Liver (tissue), 9 donors: Measurements from ENCODE around the gene LSM5. TPM values are rescaled to one million over a fixed set of nuclear protein-coding genes. Genes with fewer than 3 reads are reported as not detected.

Experiments used
- DNase-seq: peaks from one replicate; pipeline ENCODE4 v3.0.0-alpha.2; 2017; ENCODE audit warnings: low spot score
- H3K27ac ChIP-seq, 2 donors: one replicate each; pipeline ENCODE4 v1.7.0; 2013; ENCODE audit warnings: inconsistent platforms in 2 of 2, low read length in 2 of 2, control low read depth in 1 of 2, low read depth in 1 of 2, mild to moderate bottlenecking in 1 of 2
- H3K27me3 ChIP-seq, 4 donors: one replicate each; pipeline versions ENCODE4 v1.6.1 to v1.7.0; 2013; ENCODE audit warnings: low read length in 3 of 4, inconsistent platforms in 1 of 4, mild to moderate bottlenecking in 1 of 4, moderate library complexity in 1 of 4; ENCODE audit not compliant: control insufficient read depth in 4 of 4, insufficient read depth in 4 of 4
- H3K36me3 ChIP-seq, 4 donors: one replicate each; pipeline versions ENCODE4 v1.6.1 to v1.7.0; 2013; ENCODE audit warnings: low read length in 3 of 4, mild to moderate bottlenecking in 3 of 4, low read depth in 1 of 4, moderate library complexity in 1 of 4; ENCODE audit not compliant: control insufficient read depth in 4 of 4, insufficient read depth in 3 of 4
- H3K4me1 ChIP-seq, 4 donors: one replicate each; pipeline versions ENCODE4 v1.6.1 to v1.7.0; 2013; ENCODE audit warnings: low read length in 3 of 4, mild to moderate bottlenecking in 3 of 4, moderate library complexity in 1 of 4; ENCODE audit not compliant: control insufficient read depth in 4 of 4, insufficient read depth in 4 of 4
- H3K4me3 ChIP-seq, 3 donors: one replicate each; pipeline versions ENCODE4 v1.6.1 to v1.7.0; 2013; ENCODE audit warnings: low read length in 3 of 3, control low read depth in 1 of 3, low read depth in 1 of 3, mild to moderate bottlenecking in 1 of 3
- H3K9ac ChIP-seq, 2 donors: one replicate each; pipeline ENCODE4 v1.7.0; 2013; ENCODE audit warnings: low read length in 2 of 2, mild to moderate bottlenecking in 2 of 2, moderate library complexity in 2 of 2, control low read depth in 1 of 2, low read depth in 1 of 2
- H3K9me3 ChIP-seq, 4 donors: one replicate each; pipeline versions ENCODE4 v1.6.1 to v1.7.0; 2013; ENCODE audit warnings: low read length in 3 of 4; ENCODE audit not compliant: control insufficient read depth in 4 of 4
- EGR1 ChIP-seq, 2 donors: IDR thresholded peaks; 2 replicates each; pipeline ENCODE4 v1.6.1; 2016 to 2018; ENCODE audit warnings: antibody characterized with exemption in 2 of 2, low read depth in 2 of 2
- FOXA1 ChIP-seq: IDR thresholded peaks from 2 replicates; pipeline ENCODE4 v1.6.1; 2016; ENCODE audit warnings: antibody characterized with exemption
- FOXA2 ChIP-seq: IDR thresholded peaks from 2 replicates; pipeline ENCODE4 v1.6.1; 2016; ENCODE audit warnings: antibody characterized with exemption
- HNF4A ChIP-seq, 2 donors: conservative IDR thresholded peaks; 2 replicates each; pipeline ENCODE4 v1.6.1; 2016; ENCODE audit warnings: antibody characterized with exemption in 2 of 2, mild to moderate bottlenecking in 2 of 2
- JUND ChIP-seq, 2 donors: IDR thresholded peaks; 2 replicates each; pipeline ENCODE4 v1.6.1; 2016; ENCODE audit warnings: antibody characterized with exemption in 2 of 2
- NR2F2 ChIP-seq: IDR thresholded peaks from 2 replicates; pipeline ENCODE4 v1.6.1; 2016; ENCODE audit warnings: antibody characterized with exemption
- RAD21 ChIP-seq, 2 donors: IDR thresholded peaks; 2 replicates each; pipeline ENCODE4 v1.6.1; 2016; ENCODE audit warnings: antibody characterized with exemption in 2 of 2, mild to moderate bottlenecking in 2 of 2
- RXRA ChIP-seq, 2 donors: IDR thresholded peaks; 2 replicates each; pipeline ENCODE4 v1.6.1; 2017 to 2018; ENCODE audit warnings: antibody characterized with exemption in 2 of 2, mild to moderate bottlenecking in 1 of 2
- SP1 ChIP-seq: IDR thresholded peaks from 2 replicates; pipeline ENCODE4 v1.6.1; 2018; ENCODE audit warnings: antibody characterized with exemption, mild to moderate bottlenecking
- YY1 ChIP-seq: IDR thresholded peaks from 2 replicates; pipeline ENCODE4 v1.6.1; 2016; ENCODE audit warnings: antibody characterized with exemption, mild to moderate bottlenecking
- WGBS: extraction: QIAGEN DNeasy Blood & Tissue Kit; methylation state at CpG from one replicate; pipeline ENCODE4 v1.1.7; 2013; 5-methylcytosine and 5-hydroxymethylcytosine counted together
- polyA plus RNA-seq, 2 donors: library from polyadenylated mRNA; stranded (reverse) in 1 of 2; unstranded in 1 of 2; fragments of 200-250 nt in 1 of 2; fragments of >200 nt in 1 of 2; fragmentation: Nextera tagmentation in 1 of 2; extraction: Ambion mirVana in 1 of 2; gene quantifications; one replicate each; pipeline versions ENCODE4 v1.2.1 to v1.2.3, GENCODE V29; 2013 to 2015
- total RNA-seq, 2 donors: library from RNA; depleted of rRNA; stranded (reverse); fragments of >200 nt; gene quantifications; one replicate each; pipeline ENCODE4 v1.2.3, GENCODE V29; 2014
- TF ChIP-seq, protein P1 (sequence below): IDR thresholded peaks from 2 replicates; pipeline ENCODE4 v1.6.1; 2016; ENCODE audit warnings: antibody characterized with exemption, mild to moderate bottlenecking
- TF ChIP-seq, protein P2 (sequence below): IDR thresholded peaks from 2 replicates; pipeline ENCODE4 v1.6.1; 2016; ENCODE audit warnings: antibody characterized with exemption
- TF ChIP-seq, protein P3 (sequence below): IDR thresholded peaks from 2 replicates; pipeline ENCODE4 v1.6.1; 2016; ENCODE audit warnings: antibody characterized with exemption
- TF ChIP-seq, protein P4 (sequence below): fragments of 150-350 bp; IDR thresholded peaks from 2 replicates; pipeline ENCODE4 v1.5.1; 2017; ENCODE audit warnings: improper control_type of control experiment, low read depth, low read length; ENCODE audit not compliant: missing input control
- TF ChIP-seq, protein P5 (sequence below): IDR thresholded peaks from 2 replicates; pipeline ENCODE4 v1.6.1; 2016; ENCODE audit warnings: antibody characterized with exemption
- donor health status: healthy.
- donor health status: healthy.
- donor health status: healthy.
- donor health status: healthy.
- donor health status: healthy.

LSM5 gene
- total and polyA plus RNA-seq, 4 donors, result 6.0 to 74.1 (median 25.8) TPM

DNA sequence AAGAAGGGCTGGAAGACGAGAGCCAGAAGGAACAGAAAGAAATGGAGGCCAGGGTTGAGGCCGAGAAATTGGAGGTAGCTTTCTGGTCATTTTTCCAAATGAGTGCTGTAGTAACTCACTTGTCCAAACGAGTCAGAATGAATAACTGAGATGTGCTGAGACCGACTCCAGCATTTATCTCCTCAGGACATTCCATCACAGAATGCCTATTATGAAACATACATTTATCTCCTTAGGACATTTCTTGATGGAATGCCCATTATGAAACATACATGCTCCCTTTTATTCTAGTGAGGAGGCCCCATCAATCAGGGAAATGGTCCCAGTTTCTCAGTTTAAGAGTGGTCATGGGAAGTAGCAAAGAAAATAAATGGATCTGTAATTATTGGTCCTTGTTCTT is 21.6 kb upstream of the LSM5 start:
- Histone ChIP-seq H3K36me3 (no peaks in the 10 kb centered on the region), H3K9me3 (no peaks in the 10 kb centered on the region), H3K27ac (no peak overlapping the region), H3K27me3 (no peaks in the 10 kb centered on the region), H3K9ac (no peak overlapping the region), H3K4me3 (no peak overlapping the region), H3K4me1 (peaks cover 0 to 2% (median 0%) of the 10 kb centered on the region in 4 donors)
- 94% methylated on average over 4 of the region's 4 CpGs for WGBS
- DNase-seq, result no peak
- TF ChIP-seq RXRA (IDR thresholded peaks at IDR 0.05) (no peak), SP1 (no peak)
- TF ChIP-seq, protein P1, sequence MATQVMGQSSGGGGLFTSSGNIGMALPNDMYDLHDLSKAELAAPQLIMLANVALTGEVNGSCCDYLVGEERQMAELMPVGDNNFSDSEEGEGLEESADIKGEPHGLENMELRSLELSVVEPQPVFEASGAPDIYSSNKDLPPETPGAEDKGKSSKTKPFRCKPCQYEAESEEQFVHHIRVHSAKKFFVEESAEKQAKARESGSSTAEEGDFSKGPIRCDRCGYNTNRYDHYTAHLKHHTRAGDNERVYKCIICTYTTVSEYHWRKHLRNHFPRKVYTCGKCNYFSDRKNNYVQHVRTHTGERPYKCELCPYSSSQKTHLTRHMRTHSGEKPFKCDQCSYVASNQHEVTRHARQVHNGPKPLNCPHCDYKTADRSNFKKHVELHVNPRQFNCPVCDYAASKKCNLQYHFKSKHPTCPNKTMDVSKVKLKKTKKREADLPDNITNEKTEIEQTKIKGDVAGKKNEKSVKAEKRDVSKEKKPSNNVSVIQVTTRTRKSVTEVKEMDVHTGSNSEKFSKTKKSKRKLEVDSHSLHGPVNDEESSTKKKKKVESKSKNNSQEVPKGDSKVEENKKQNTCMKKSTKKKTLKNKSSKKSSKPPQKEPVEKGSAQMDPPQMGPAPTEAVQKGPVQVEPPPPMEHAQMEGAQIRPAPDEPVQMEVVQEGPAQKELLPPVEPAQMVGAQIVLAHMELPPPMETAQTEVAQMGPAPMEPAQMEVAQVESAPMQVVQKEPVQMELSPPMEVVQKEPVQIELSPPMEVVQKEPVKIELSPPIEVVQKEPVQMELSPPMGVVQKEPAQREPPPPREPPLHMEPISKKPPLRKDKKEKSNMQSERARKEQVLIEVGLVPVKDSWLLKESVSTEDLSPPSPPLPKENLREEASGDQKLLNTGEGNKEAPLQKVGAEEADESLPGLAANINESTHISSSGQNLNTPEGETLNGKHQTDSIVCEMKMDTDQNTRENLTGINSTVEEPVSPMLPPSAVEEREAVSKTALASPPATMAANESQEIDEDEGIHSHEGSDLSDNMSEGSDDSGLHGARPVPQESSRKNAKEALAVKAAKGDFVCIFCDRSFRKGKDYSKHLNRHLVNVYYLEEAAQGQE, result no peak

DNA sequence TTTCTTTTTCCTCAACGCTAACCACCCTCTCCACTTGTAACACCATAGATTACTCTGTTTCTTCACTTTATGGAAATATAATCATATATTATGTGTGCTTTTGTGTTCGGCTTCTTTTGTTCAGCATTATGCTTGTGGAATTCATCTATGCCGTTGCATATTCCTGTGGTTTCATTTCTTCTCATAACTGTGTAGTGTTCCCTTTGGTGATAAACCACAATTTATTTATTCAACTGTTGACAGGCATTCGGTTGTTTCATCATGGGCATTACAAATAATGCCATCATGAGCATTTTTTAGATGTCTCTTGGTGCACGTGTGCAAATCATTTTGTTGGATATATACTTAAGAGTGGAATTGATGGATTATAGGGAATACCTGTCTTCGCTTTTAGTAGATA is 17.2 kb upstream of the LSM5 start:
- Histone ChIP-seq H3K27ac (no peak overlapping the region), H3K9ac (no peak overlapping the region), H3K9me3 (no peaks in the 10 kb centered on the region), H3K36me3 (no peaks in the 10 kb centered on the region), H3K4me1 (no peaks in the 10 kb centered on the region), H3K27me3 (no peaks in the 10 kb centered on the region), H3K4me3 (no peak overlapping the region)
- DNase-seq, result no peak
- 95% methylated on average over 6 of the region's 6 CpGs for WGBS
- TF ChIP-seq HNF4A (conservative IDR thresholded peaks at IDR 0.05) (no peak), EGR1 (IDR thresholded peaks at IDR 0.05; ENCODE audit: low read depth in 2 of 2) (no peak), YY1 (no peak), JUND (IDR thresholded peaks at IDR 0.05) (no peak), NR2F2 (no peak), FOXA1 (no peak), RAD21 (IDR thresholded peaks at IDR 0.05) (no peak), SP1 (no peak), FOXA2 (no peak), RXRA (IDR thresholded peaks at IDR 0.05) (no peak)
- TF ChIP-seq, protein P2, sequence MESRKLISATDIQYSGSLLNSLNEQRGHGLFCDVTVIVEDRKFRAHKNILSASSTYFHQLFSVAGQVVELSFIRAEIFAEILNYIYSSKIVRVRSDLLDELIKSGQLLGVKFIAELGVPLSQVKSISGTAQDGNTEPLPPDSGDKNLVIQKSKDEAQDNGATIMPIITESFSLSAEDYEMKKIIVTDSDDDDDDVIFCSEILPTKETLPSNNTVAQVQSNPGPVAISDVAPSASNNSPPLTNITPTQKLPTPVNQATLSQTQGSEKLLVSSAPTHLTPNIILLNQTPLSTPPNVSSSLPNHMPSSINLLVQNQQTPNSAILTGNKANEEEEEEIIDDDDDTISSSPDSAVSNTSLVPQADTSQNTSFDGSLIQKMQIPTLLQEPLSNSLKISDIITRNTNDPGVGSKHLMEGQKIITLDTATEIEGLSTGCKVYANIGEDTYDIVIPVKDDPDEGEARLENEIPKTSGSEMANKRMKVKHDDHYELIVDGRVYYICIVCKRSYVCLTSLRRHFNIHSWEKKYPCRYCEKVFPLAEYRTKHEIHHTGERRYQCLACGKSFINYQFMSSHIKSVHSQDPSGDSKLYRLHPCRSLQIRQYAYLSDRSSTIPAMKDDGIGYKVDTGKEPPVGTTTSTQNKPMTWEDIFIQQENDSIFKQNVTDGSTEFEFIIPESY, result no peak
- TF ChIP-seq, protein P3, sequence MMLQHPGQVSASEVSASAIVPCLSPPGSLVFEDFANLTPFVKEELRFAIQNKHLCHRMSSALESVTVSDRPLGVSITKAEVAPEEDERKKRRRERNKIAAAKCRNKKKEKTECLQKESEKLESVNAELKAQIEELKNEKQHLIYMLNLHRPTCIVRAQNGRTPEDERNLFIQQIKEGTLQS, result no peak
- TF ChIP-seq, protein P1, result no peak
- TF ChIP-seq, protein P4, sequence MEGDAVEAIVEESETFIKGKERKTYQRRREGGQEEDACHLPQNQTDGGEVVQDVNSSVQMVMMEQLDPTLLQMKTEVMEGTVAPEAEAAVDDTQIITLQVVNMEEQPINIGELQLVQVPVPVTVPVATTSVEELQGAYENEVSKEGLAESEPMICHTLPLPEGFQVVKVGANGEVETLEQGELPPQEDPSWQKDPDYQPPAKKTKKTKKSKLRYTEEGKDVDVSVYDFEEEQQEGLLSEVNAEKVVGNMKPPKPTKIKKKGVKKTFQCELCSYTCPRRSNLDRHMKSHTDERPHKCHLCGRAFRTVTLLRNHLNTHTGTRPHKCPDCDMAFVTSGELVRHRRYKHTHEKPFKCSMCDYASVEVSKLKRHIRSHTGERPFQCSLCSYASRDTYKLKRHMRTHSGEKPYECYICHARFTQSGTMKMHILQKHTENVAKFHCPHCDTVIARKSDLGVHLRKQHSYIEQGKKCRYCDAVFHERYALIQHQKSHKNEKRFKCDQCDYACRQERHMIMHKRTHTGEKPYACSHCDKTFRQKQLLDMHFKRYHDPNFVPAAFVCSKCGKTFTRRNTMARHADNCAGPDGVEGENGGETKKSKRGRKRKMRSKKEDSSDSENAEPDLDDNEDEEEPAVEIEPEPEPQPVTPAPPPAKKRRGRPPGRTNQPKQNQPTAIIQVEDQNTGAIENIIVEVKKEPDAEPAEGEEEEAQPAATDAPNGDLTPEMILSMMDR, result no peak
- TF ChIP-seq, protein P5, sequence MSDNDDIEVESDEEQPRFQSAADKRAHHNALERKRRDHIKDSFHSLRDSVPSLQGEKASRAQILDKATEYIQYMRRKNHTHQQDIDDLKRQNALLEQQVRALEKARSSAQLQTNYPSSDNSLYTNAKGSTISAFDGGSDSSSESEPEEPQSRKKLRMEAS, result no peak
